Measurements from ENCODE around the gene S100PBP. TPM values are rescaled to one million over a fixed set of nuclear protein-coding genes. Genes with fewer than 3 reads are reported as not detected.

S100PBP gene
- total and polyA plus RNA-seq, 9 of the 15 experiments (the other 6 are each of a cell fraction or from before 2014, with no cell fraction given): 22.9 to 60.2 (median 32.9) TPM

DNA sequence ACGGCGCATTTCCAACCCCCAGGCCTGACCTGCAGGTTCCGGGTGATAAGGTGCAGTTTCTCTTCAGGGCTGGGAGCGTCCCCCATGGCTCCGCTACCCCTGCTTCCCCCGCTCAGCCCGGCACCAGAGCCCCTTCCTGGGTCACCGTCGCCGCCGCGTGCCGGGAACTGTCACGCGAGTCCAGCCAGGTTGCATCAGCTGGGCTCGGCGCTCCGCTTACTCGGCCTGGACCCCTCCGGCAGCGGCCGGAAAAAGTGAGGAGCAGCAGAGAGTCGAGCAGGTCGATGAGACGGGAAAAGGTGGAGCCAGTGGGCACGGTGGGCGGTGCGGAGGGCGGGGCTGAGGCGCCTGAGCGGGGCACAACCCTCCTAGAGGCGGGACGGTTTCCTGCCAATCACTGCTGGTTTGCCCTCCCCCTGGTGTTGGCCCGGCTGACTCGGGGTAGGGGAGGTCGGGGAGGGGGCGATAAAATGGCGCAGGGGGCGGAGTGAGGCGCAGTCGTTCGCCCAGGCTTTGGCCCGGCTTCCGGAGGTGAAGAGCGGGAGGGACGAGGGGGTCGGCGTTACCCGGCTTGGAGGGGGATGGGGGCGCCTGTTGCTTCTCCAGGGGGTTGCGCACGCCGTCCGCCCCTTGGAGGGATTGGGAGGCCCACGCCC is at the start of gene S100PBP, which contains the start of gene YARS1 (continued):
- TF ChIP-seq, protein P1, sequence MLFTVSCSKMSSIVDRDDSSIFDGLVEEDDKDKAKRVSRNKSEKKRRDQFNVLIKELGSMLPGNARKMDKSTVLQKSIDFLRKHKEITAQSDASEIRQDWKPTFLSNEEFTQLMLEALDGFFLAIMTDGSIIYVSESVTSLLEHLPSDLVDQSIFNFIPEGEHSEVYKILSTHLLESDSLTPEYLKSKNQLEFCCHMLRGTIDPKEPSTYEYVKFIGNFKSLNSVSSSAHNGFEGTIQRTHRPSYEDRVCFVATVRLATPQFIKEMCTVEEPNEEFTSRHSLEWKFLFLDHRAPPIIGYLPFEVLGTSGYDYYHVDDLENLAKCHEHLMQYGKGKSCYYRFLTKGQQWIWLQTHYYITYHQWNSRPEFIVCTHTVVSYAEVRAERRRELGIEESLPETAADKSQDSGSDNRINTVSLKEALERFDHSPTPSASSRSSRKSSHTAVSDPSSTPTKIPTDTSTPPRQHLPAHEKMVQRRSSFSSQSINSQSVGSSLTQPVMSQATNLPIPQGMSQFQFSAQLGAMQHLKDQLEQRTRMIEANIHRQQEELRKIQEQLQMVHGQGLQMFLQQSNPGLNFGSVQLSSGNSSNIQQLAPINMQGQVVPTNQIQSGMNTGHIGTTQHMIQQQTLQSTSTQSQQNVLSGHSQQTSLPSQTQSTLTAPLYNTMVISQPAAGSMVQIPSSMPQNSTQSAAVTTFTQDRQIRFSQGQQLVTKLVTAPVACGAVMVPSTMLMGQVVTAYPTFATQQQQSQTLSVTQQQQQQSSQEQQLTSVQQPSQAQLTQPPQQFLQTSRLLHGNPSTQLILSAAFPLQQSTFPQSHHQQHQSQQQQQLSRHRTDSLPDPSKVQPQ (CRISPR knock-in tag; IDR thresholded peaks at IDR 0.05; ENCODE audit: borderline replicate concordance): peak; percentile 63; the same call in 1 of the 2 replicates
- TF ChIP-seq, protein P2, sequence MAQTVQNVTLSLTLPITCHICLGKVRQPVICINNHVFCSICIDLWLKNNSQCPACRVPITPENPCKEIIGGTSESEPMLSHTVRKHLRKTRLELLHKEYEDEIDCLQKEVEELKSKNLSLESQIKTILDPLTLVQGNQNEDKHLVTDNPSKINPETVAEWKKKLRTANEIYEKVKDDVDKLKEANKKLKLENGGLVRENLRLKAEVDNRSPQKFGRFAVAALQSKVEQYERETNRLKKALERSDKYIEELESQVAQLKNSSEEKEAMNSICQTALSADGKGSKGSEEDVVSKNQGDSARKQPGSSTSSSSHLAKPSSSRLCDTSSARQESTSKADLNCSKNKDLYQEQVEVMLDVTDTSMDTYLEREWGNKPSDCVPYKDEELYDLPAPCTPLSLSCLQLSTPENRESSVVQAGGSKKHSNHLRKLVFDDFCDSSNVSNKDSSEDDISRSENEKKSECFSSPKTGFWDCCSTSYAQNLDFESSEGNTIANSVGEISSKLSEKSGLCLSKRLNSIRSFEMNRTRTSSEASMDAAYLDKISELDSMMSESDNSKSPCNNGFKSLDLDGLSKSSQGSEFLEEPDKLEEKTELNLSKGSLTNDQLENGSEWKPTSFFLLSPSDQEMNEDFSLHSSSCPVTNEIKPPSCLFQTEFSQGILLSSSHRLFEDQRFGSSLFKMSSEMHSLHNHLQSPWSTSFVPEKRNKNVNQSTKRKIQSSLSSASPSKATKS (CRISPR knock-in tag; IDR thresholded peaks at IDR 0.05): no peak
- TF ChIP-seq NR4A1 (CRISPR knock-in tag; IDR thresholded peaks at IDR 0.05) (no peak), NR4A1 (tag; IDR thresholded peaks at IDR 0.05) (peak; percentile 81), RBM17 (IDR thresholded peaks at IDR 0.05; ENCODE audit: borderline replicate concordance, low read depth, low read length) (no peak), SRSF1 (IDR thresholded peaks at IDR 0.05; ENCODE audit: low read depth, low read length) (no peak; the same call in 1 of the 2 replicates)
- TF ChIP-seq, protein P3, sequence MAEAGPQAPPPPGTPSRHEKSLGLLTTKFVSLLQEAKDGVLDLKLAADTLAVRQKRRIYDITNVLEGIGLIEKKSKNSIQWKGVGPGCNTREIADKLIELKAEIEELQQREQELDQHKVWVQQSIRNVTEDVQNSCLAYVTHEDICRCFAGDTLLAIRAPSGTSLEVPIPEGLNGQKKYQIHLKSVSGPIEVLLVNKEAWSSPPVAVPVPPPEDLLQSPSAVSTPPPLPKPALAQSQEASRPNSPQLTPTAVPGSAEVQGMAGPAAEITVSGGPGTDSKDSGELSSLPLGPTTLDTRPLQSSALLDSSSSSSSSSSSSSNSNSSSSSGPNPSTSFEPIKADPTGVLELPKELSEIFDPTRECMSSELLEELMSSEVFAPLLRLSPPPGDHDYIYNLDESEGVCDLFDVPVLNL (CRISPR knock-in tag; IDR thresholded peaks at IDR 0.05; ENCODE audit: low read depth): peak; percentile 14; the same call in 1 of the 2 replicates
- TF ChIP-seq, protein P4, sequence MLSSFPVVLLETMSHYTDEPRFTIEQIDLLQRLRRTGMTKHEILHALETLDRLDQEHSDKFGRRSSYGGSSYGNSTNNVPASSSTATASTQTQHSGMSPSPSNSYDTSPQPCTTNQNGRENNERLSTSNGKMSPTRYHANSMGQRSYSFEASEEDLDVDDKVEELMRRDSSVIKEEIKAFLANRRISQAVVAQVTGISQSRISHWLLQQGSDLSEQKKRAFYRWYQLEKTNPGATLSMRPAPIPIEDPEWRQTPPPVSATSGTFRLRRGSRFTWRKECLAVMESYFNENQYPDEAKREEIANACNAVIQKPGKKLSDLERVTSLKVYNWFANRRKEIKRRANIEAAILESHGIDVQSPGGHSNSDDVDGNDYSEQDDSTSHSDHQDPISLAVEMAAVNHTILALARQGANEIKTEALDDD (IDR thresholded peaks at IDR 0.05): no peak; the same call in 1 of the 2 replicates
- TF ChIP-seq, protein P5, sequence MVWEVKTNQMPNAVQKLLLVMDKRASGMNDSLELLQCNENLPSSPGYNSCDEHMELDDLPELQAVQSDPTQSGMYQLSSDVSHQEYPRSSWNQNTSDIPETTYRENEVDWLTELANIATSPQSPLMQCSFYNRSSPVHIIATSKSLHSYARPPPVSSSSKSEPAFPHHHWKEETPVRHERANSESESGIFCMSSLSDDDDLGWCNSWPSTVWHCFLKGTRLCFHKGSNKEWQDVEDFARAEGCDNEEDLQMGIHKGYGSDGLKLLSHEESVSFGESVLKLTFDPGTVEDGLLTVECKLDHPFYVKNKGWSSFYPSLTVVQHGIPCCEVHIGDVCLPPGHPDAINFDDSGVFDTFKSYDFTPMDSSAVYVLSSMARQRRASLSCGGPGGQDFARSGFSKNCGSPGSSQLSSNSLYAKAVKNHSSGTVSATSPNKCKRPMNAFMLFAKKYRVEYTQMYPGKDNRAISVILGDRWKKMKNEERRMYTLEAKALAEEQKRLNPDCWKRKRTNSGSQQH (CRISPR knock-in tag; IDR thresholded peaks at IDR 0.05): 0 out of 2 replicates have a peak, but pooled peaks have one; percentile 16
- TF ChIP-seq, protein P6, sequence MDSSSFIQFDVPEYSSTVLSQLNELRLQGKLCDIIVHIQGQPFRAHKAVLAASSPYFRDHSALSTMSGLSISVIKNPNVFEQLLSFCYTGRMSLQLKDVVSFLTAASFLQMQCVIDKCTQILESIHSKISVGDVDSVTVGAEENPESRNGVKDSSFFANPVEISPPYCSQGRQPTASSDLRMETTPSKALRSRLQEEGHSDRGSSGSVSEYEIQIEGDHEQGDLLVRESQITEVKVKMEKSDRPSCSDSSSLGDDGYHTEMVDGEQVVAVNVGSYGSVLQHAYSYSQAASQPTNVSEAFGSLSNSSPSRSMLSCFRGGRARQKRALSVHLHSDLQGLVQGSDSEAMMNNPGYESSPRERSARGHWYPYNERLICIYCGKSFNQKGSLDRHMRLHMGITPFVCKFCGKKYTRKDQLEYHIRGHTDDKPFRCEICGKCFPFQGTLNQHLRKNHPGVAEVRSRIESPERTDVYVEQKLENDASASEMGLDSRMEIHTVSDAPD (CRISPR knock-in tag; IDR thresholded peaks at IDR 0.05): no peak

Measured in K562 (cell line).